Measurements from ENCODE around the gene CCDC9B.

Gene CCDC9B

DNA sequence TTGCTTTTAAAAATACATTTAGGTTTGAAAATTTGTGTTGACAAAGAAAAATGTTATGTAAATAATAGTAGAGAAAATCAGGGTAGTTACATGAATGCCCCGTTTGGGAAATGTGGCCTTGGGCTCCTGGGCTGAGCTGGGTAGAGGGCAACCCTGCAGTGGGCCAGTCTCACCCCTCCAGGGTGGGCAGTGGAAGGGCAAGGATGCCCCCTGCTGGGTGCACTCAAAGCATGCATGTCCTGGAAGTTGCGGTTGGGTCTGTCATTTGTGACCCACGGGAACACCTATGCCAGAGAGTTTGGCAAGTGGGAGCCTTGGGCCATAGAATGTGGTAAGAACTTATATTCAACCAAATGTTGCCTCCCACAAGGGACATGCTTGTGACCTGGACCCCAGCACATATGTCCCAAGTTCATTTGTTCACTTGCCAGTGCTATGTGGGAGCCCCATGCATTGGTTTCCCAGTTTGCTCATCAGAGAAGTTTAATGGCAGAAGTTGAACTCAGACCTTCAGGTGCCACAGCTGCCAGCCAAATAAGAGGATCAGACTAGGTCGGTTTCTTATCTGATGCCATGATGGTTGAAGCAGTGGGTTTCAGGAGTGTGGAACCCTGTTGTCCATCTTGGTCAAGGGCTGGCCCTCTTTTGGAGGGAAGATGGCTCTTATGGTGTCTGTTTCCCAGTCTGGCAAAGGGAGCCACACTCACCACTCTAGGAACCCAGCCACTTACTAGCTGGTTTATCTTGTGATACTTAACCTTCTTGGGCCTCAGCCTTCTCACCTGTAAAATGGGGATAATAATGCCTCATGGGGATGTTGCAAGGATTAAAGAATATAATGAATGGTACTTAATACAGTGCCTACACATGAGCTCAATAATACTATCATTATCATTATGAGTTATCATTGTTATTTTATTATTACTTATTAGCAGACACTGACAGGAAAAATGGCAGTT, 30.5 kb downstream of the CCDC9B start:
- no peak overlapping the region for H3K4me3 ChIP-seq (ENCODE audit: control insufficient read depth, low read depth, low read length)
- no peak for DNase-seq (ENCODE audit: low read depth)

DNA sequence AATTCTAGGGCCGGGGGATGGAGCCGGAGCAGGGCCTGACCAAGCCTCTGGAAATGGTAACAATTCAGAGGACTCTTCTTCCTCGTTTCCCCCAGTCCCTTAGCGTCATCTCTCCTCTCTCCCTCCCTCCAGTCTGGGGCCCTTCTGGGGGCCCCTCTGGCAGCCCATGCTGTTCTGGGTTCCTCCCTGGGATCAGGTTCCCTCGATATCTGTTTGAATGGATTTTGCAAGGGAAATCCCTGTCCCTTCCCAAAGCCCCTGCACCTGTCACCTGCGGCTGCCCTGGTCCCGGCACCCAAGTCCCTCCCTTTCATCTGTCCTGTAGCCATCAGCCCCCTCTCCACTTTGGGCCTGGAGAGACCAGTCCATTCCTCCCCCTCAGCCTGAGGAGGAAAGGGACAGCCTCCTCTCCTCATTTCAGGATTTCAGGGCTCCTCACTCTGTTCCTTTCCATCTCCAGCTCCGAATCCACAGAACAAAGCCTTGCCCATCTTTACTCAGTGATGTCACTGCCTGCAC, 31.3 kb downstream of the CCDC9B start:
- TF ChIP-seq, protein P1, sequence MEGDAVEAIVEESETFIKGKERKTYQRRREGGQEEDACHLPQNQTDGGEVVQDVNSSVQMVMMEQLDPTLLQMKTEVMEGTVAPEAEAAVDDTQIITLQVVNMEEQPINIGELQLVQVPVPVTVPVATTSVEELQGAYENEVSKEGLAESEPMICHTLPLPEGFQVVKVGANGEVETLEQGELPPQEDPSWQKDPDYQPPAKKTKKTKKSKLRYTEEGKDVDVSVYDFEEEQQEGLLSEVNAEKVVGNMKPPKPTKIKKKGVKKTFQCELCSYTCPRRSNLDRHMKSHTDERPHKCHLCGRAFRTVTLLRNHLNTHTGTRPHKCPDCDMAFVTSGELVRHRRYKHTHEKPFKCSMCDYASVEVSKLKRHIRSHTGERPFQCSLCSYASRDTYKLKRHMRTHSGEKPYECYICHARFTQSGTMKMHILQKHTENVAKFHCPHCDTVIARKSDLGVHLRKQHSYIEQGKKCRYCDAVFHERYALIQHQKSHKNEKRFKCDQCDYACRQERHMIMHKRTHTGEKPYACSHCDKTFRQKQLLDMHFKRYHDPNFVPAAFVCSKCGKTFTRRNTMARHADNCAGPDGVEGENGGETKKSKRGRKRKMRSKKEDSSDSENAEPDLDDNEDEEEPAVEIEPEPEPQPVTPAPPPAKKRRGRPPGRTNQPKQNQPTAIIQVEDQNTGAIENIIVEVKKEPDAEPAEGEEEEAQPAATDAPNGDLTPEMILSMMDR (IDR thresholded peaks at IDR 0.05; ENCODE audit: control insufficient read depth, insufficient read depth, low read depth, low read length, missing control alignments) = no peak
- H3K4me3 ChIP-seq (ENCODE audit: control insufficient read depth, low read depth, low read length) = no peak overlapping the region

More for the DNA sequence above, 30.5 kb downstream of the CCDC9B start:
- TF ChIP-seq, protein P1 (IDR thresholded peaks at IDR 0.05; ENCODE audit: control insufficient read depth, insufficient read depth, low read depth, low read length, missing control alignments) = peak; percentile 76

DNA sequence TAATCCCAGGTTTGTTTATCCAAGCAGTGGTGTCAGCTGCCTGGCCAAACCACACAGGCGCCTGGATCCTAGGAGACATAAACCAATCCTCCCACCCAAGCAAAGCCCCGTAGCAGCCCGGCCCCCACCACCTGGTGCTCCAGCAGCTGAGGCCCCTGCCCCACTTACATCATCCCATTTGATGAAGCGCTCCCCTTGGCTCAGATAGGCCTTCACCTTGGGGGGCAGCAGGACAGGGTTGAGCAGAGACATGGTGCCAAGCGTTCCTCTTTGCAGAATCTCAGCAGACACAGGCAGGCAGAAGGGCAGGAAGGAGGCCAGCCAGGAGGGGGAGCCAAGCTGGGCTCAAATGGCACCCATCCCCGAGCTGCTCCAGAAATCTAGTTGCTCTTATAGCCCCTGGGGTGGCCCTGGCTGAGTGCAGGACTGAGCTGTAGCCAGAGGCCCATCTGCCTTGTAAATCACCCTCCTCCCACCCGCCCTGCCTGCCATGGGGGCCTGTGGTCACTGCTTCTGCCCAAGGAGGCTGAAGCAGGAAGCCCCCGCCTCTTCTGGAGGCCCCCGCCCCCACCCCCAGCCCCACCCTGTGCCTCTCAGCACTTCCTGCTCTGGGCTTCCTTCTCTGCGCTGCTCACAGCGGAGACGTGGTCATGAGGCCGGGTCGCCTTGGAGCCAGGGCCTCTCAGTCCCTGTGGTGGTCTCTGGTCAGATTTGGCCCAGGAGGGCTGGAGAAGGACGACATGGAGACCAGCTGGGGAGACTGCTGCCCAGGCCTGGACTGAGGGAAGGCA, 33.1 kb downstream of the CCDC9B start, which contains the start of gene PLCB2:
Gene PLCB2 (minus strand): TSS at position 515 of the 791 bp plus-strand sequence. CDS start 263 bp downstream, at position 252.
- no peak for DNase-seq (ENCODE audit: low read depth)
- H3K4me3 ChIP-seq (ENCODE audit: control insufficient read depth, low read depth, low read length) = no peak within 1 kb of the TSS
- TF ChIP-seq, protein P1 (IDR thresholded peaks at IDR 0.05; ENCODE audit: control insufficient read depth, insufficient read depth, low read depth, low read length, missing control alignments) = peak; percentile 20

More for the DNA sequence above, 31.3 kb downstream of the CCDC9B start:
- DNase-seq (ENCODE audit: low read depth) = no peak

DNA sequence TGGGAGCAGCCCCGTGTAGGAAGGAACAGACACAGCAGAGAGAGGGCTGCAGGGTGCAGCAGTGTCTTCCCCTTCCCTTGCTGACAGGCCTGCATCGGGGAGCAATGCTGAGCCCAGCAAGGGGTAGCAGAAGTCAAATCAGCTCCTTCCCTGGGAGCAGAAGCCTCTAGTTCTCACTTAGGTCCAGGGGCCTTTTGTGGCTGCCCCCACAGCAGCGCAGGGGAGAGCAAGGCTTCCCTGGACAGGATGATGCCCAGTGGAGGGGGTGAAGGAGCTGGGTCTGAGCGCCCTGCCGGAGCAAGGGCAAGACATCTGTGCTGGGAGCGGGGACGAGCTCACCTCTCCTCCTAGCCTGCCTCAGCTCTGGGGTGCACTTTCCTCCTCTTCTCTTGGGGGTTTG, 33.8 kb downstream of the CCDC9B start:
- DNase-seq (ENCODE audit: low read depth) = no peak
- TF ChIP-seq, protein P1 (IDR thresholded peaks at IDR 0.05; ENCODE audit: control insufficient read depth, insufficient read depth, low read depth, low read length, missing control alignments) = no peak
- no peak overlapping the region for H3K4me3 ChIP-seq (ENCODE audit: control insufficient read depth, low read depth, low read length)

DNA sequence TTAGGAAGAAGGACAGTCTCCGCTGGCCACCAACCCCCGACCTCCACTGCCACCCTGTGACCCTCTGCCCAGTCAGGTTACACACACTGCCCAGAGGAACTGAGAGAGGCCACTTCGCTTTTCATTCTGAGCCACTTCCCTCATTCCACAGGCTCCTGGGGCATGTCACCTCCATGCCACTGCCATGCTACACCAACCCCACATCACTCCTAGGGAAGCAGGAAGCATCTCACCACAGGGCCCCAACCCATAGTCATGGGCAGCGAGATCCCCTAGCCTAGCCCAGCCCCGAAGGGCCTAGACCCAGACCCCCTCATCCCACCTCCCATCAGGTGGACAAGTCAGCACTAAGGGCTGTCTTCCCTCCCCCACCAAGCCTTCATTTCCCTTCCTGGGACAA, 34.4 kb downstream of the CCDC9B start:
- DNase-seq (ENCODE audit: low read depth) = no peak
- TF ChIP-seq, protein P1 (IDR thresholded peaks at IDR 0.05; ENCODE audit: control insufficient read depth, insufficient read depth, low read depth, low read length, missing control alignments) = no peak
- no peak overlapping the region for H3K4me3 ChIP-seq (ENCODE audit: control insufficient read depth, low read depth, low read length)

DNA sequence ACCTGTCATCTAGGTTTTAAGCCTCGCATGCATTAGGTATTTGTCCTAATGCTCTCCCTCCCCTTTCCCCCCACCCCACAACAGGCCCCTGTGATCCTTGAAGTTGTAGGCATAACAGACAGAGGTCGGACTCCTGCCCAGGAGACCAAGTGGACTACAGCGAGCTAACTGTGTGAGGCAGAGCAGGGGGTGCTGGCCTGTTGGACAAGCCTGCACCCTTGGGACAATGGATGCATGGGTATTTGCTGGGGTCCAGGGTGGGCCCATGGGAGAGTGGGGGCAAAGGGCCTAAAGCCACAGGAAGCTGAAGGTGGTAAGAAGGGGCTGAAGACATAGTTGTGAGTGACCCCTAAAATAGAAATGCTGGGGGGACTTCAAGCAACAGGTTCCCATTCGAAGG, 35.5 kb downstream of the CCDC9B start:
- TF ChIP-seq, protein P1 (IDR thresholded peaks at IDR 0.05; ENCODE audit: control insufficient read depth, insufficient read depth, low read depth, low read length, missing control alignments) = no peak
- H3K4me3 ChIP-seq (ENCODE audit: control insufficient read depth, low read depth, low read length) = no peak overlapping the region
- no peak for DNase-seq (ENCODE audit: low read depth)

Measured in AG09309 (cell line).